ENCODE data around the gene RAMACL.

The RAMACL gene

GRCh38 chr6:166588691-166589336 lies 2.3 kb upstream of the RAMACL start:
- TF ChIP-seq CTCF (IDR thresholded peaks at IDR 0.05): no peak
- Histone ChIP-seq H3K36me3 (no peaks in the 10 kb centered on the region), H3K9me3 (no peaks in the 10 kb centered on the region), H3K4me1 (peaks cover 0 to 9% (median 2%) of the 10 kb centered on the region in 4 donors), H3K4me3 (no peak overlapping the region), H3K27ac (no peak overlapping the region), H3K27me3 (no peaks in the 10 kb centered on the region)
- DNase-seq: no peak
- intact Hi-C loops (cut with DNase I; ENCODE audit: low total_unique reads): no loop called here

DNA sequence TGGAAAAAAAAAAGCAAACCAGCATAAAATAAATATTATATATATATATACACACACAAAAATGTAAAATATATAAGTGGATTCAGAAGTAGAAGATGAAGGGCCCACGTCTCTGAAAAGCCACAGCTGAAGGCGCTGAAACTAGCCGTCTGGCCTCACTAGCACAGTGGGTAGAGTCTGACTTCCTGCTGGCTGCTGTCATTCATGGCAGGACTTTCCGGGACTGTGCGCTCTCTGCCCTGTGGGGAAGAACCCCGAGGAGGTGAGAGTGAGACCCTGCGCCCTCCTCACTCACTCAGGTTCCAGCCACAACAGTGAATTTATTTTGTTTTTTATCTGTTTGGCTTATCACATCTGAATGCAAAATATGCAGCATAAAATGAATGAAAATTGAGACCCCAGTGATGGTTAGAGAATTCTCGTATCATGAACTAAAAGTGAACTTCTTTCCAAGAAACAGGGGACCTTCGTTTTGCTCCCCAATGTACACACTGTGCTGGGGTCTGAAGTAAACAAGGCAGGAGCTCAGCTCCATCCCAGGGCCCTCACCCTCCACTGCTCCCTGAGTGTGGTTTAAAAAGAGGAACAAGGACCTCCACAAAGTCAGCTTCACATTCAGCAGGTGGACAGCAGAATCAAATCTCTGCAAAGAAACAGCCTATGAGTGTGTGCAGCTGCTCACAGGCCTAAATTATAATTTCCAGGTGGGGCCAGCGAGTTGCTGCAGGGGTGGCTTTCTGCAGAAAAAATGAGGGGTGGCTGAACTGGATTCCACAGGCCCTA lies 1.3 kb upstream of the RAMACL start:
- TF ChIP-seq CTCF (IDR thresholded peaks at IDR 0.05): no peak
- no peak for DNase-seq
- intact Hi-C loops (cut with DNase I; ENCODE audit: low total_unique reads): no loop called here
- Histone ChIP-seq H3K9me3 (no peaks in the 10 kb centered on the region), H3K4me1 (peaks cover 0 to 9% (median 2%) of the 10 kb centered on the region in 4 donors), H3K36me3 (no peaks in the 10 kb centered on the region), H3K27ac (no peak overlapping the region), H3K27me3 (no peaks in the 10 kb centered on the region), H3K4me3 (no peak overlapping the region)

- no peak overlapping the region for H3K4me3 ChIP-seq
- DNase-seq: no peak
- H3K4me1 ChIP-seq: peaks cover 0 to 9% (median 2%) of the 10 kb centered on the region in 4 donors
- no peak overlapping the region for H3K27ac ChIP-seq
- no peak for TF ChIP-seq CTCF (IDR thresholded peaks at IDR 0.05)
- intact Hi-C loops (cut with DNase I; ENCODE audit: low total_unique reads): no loop called here
- no peaks in the 10 kb centered on the region for H3K9me3 ChIP-seq
- H3K27me3 ChIP-seq: no peaks in the 10 kb centered on the region
- no peaks in the 10 kb centered on the region for H3K36me3 ChIP-seq
These were observed 1.5 kb downstream of the RAMACL start for GRCh38 chr6:166584853-166585429.

DNA sequence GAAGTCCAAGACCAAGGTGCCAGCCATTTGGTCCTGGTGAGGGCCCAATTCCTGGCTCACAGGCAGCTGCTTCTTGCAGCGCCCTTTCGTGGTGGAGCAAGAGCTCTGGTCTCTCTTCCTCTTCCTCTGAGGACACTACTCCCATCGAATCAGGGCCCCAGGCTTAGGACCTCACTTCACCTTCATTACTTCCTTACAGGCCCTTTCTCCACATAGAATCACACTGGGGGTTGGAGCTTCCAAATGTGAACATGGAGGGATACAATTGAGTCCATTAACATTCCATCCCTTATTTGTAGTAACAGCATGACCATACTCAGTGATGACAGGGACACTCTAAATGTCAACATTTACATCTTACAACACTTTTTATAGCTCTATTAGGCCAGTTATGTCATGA lies 2.3 kb downstream of the RAMACL start:
- intact Hi-C loops (cut with DNase I; ENCODE audit: low total_unique reads): no loop called here
- Histone ChIP-seq H3K27me3 (no peaks in the 10 kb centered on the region), H3K36me3 (no peaks in the 10 kb centered on the region), H3K27ac (no peak overlapping the region), H3K4me1 (peaks cover 0 to 8% (median 2%) of the 10 kb centered on the region in 4 donors), H3K9me3 (no peaks in the 10 kb centered on the region), H3K4me3 (no peak overlapping the region)
- DNase-seq: no peak
- no peak for TF ChIP-seq CTCF (IDR thresholded peaks at IDR 0.05)

DNA sequence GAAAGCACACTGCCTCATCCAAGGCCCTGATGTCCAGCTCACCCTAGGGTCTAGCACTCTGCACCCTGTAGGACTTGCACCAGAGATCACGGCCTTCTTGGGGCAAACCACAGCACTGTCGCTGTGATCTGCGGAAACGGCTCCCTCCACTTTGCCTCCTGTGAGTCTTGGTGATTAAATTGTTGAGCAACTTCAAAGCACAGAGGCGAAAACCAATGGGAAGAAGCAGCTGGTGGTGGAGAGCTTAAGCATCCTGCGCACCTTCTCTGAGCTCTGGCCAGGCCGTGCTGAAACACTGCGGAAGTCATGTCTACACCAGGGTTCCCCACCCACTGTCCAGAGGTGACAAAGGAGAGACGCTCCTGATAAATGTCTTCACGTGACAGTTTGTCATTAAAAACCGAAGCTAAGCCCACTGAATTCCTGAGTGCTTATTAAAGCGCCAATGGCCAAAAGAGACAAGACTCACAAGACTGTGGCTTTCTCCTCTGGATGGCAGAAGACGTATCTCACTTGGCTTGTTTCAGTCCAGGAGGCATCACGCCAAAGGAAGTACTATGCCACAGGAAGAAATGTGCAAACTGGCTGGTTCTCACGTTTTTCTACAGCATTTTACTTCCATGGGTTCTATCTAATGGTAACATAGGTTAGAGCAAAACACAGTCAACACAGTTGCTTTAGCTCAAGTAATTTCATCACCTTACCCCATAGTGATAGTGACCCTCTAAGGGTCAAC lies 3.1 kb downstream of the RAMACL start:
- Histone ChIP-seq H3K4me3 (no peak overlapping the region), H3K36me3 (no peaks in the 10 kb centered on the region), H3K4me1 (peaks cover 0 to under 1% (median 0%) of the 10 kb centered on the region in 4 donors), H3K27ac (no peak overlapping the region), H3K9me3 (no peaks in the 10 kb centered on the region), H3K27me3 (no peaks in the 10 kb centered on the region)
- DNase-seq: no peak
- intact Hi-C loops (cut with DNase I; ENCODE audit: low total_unique reads): no loop called here
- TF ChIP-seq CTCF (IDR thresholded peaks at IDR 0.05): no peak

All from tibial artery (tissue), 4 donors.